IMR-90 (cell line): ENCODE data around the gene KRT73. TPM values are rescaled to one million over a fixed set of nuclear protein-coding genes. Genes with fewer than 3 reads are reported as not detected.

Experiments used
- ATAC-seq: fragments of 200-7000 bp; cut with Tn5 transposase; 2 replicates; pipeline ENCODE4 v1.9.1; 2020; ENCODE audit warnings: low read depth, mild to moderate bottlenecking, moderate library complexity
- BruUV-seq: library from RNA; stranded (reverse); fragments of 400-500 nt; replicated peaks from 2 replicates; lab custom pipeline; 2021; lab: Mats Ljungman, UMichigan
- CTCF ChIA-PET: fragments of 300-600 bp; formaldehyde crosslinking; extraction: SDS; loops from one replicate; lab custom pipeline; 2021; ENCODE audit warnings: antibody characterized with exemption; lab: Yijun Ruan, JAX
- POLR2A ChIA-PET: fragments of 300-600 bp; sonication (Branson Sonifier 250); formaldehyde crosslinking; loops from one replicate; lab custom pipeline; 2022; ENCODE audit warnings: antibody characterized with exemption; ENCODE audit not compliant: unreplicated experiment; lab: Charles Lee
- DNase-seq: peaks from one replicate; pipeline ENCODE4 v3.0.0; 2013
- H2AFZ ChIP-seq: replicated peaks from 2 replicates; pipeline ENCODE3; 2013; ENCODE audit warnings: low read length, mild to moderate bottlenecking; ENCODE audit not compliant: poor library complexity
- H2AK5ac ChIP-seq: 2 replicates; pipeline ENCODE4 v1.6.1; 2013; ENCODE audit warnings: low read depth, low read length, inconsistent platforms
- H2AK9ac ChIP-seq: replicated peaks from 2 replicates; pipeline ENCODE3; 2013; ENCODE audit warnings: mild to moderate bottlenecking, low read depth, low read length, moderate library complexity; ENCODE audit not compliant: poor library complexity
- H2BK120ac ChIP-seq: 2 replicates; pipeline ENCODE4 v1.6.1; 2013; ENCODE audit warnings: low read depth, low read length, inconsistent platforms
- H2BK15ac ChIP-seq: 3 replicates; pipeline ENCODE4 v1.6.1; 2013; ENCODE audit warnings: low read depth, low read length, inconsistent platforms
- H2BK20ac ChIP-seq: 2 replicates; pipeline ENCODE4 v1.6.1; 2013; ENCODE audit warnings: low read depth, mild to moderate bottlenecking, inconsistent platforms, low read length, moderate library complexity
- H2BK5ac ChIP-seq: 2 replicates; pipeline ENCODE4 v1.6.1; 2013; ENCODE audit warnings: mild to moderate bottlenecking, low read depth, low read length, inconsistent platforms; ENCODE audit not compliant: poor library complexity, severe bottlenecking
- H3K14ac ChIP-seq: replicated peaks from 2 replicates; pipeline ENCODE4 v1.6.1; 2013; ENCODE audit warnings: low read depth, low read length, inconsistent platforms
- H3K18ac ChIP-seq: 2 replicates; pipeline ENCODE4 v1.6.1; 2013; ENCODE audit warnings: low read depth, low read length, control low read depth
- H3K23ac ChIP-seq: 2 replicates; pipeline ENCODE4 v1.6.1; 2013; ENCODE audit warnings: low read depth, low read length, inconsistent platforms
- H3K27ac ChIP-seq: 2 replicates; pipeline ENCODE4 v1.5.1; 2013; ENCODE audit warnings: mild to moderate bottlenecking, control low read depth, low read length; ENCODE audit not compliant: insufficient read depth
- H3K27me3 ChIP-seq: 2 replicates; pipeline ENCODE4 v1.6.1; 2013; ENCODE audit warnings: low read length; ENCODE audit not compliant: control insufficient read depth, insufficient read depth
- H3K36me3 ChIP-seq: 2 replicates; pipeline ENCODE4 v1.6.1; 2013; ENCODE audit warnings: low read length, mixed read lengths; ENCODE audit not compliant: control insufficient read depth, insufficient read depth
- H3K4ac ChIP-seq: 2 replicates; pipeline ENCODE4 v1.6.1; 2013; ENCODE audit warnings: low read depth, low read length, inconsistent platforms
- H3K4me1 ChIP-seq: 2 replicates; pipeline ENCODE4 v1.6.1; 2013; ENCODE audit warnings: low read length, mixed read lengths; ENCODE audit not compliant: control insufficient read depth, insufficient read depth
- H3K4me2 ChIP-seq: 2 replicates; pipeline ENCODE4 v1.6.1; 2013; ENCODE audit warnings: low read depth, mild to moderate bottlenecking, control low read depth, low read length, moderate library complexity
- H3K4me3 ChIP-seq: 2 replicates; pipeline ENCODE4 v1.5.1; 2013; ENCODE audit warnings: low read depth, mild to moderate bottlenecking, control low read depth, low read length, moderate library complexity; ENCODE audit not compliant: insufficient read depth
- H3K56ac ChIP-seq: 2 replicates; pipeline ENCODE4 v1.6.1; 2013; ENCODE audit warnings: low read length, inconsistent platforms; ENCODE audit not compliant: insufficient read depth; ENCODE audit errors: extremely low read depth
- H3K79me1 ChIP-seq, 2 experiments: 2 replicates each; pipeline ENCODE4 v1.6.1; 2013; ENCODE audit warnings: low read length in 2 of 2, inconsistent platforms in 1 of 2, low read depth in 1 of 2
- H3K9ac ChIP-seq: 2 replicates; pipeline ENCODE4 v1.6.1; 2013; ENCODE audit warnings: low read depth, low read length, control low read depth
- H3K9me1 ChIP-seq: 2 replicates; pipeline ENCODE4 v1.6.1; 2013; ENCODE audit warnings: low read length, inconsistent platforms; ENCODE audit not compliant: insufficient read depth
- H3K9me3 ChIP-seq: 2 replicates; pipeline ENCODE4 v1.6.1; 2013; ENCODE audit warnings: low read length; ENCODE audit not compliant: control insufficient read depth, insufficient read depth
- H4K20me1 ChIP-seq: 2 replicates; pipeline ENCODE4 v1.6.1; 2013; ENCODE audit warnings: low read length, inconsistent platforms; ENCODE audit not compliant: insufficient read depth
- H4K5ac ChIP-seq: 2 replicates; pipeline ENCODE4 v1.6.1; 2013; ENCODE audit warnings: mild to moderate bottlenecking, low read depth, low read length, control low read depth
- H4K8ac ChIP-seq, 2 experiments: 2 replicates each; pipeline ENCODE4 v1.6.1; 2013; ENCODE audit warnings: low read depth in 2 of 2, low read length in 2 of 2, control low read depth in 1 of 2, inconsistent platforms in 1 of 2
- H4K91ac ChIP-seq: 2 replicates; pipeline ENCODE4 v1.6.1; 2013; ENCODE audit warnings: low read depth, low read length, inconsistent platforms; ENCODE audit not compliant: insufficient read depth
- BHLHE40 ChIP-seq: fragments of 150-350 bp; IDR thresholded peaks from 2 replicates; pipeline ENCODE4 v1.6.1; 2016; ENCODE audit warnings: mild to moderate bottlenecking, low read depth, low read length
- CEBPB ChIP-seq: IDR thresholded peaks from 2 replicates; pipeline ENCODE4 v1.6.1; 2012; ENCODE audit warnings: low read depth, low read length, improper control_type of control experiment
- CTCF ChIP-seq: conservative IDR thresholded peaks from 2 replicates; pipeline ENCODE4 v1.5.1; 2012; ENCODE audit warnings: mild to moderate bottlenecking, low read depth, low read length, improper control_type of control experiment
- ELK1 ChIP-seq: fragments of 150-350 bp; IDR thresholded peaks from 2 replicates; pipeline ENCODE4 v1.6.1; 2016; ENCODE audit warnings: low read depth, mild to moderate bottlenecking, low read length, moderate library complexity, borderline replicate concordance
- FOS ChIP-seq: fragments of 150-350 bp; IDR thresholded peaks from 2 replicates; pipeline ENCODE4 v1.6.1; 2016; ENCODE audit warnings: low read depth, low read length
- MAFK ChIP-seq: IDR thresholded peaks from 2 replicates; pipeline ENCODE4 v1.6.1; 2012; ENCODE audit warnings: low read depth, low read length, improper control_type of control experiment
- MAZ ChIP-seq: IDR thresholded peaks from 2 replicates; pipeline ENCODE4 v1.6.1; 2012; ENCODE audit warnings: low read depth, mild to moderate bottlenecking, low read length, improper control_type of control experiment, moderate library complexity, borderline replicate concordance
- NFE2L2 ChIP-seq: fragments of 150-350 bp; IDR thresholded peaks from 2 replicates; pipeline ENCODE4 v1.6.1; 2016; ENCODE audit warnings: low read depth, mild to moderate bottlenecking, low read length
- POLR2A ChIP-seq: IDR thresholded peaks from 2 replicates; pipeline ENCODE4 v1.6.1; 2012; ENCODE audit warnings: mild to moderate bottlenecking, low read depth, low read length
- RAD21 ChIP-seq: IDR thresholded peaks from 2 replicates; pipeline ENCODE4 v1.6.1; 2012; ENCODE audit warnings: low read length, improper control_type of control experiment
- RCOR1 ChIP-seq: IDR thresholded peaks from 2 replicates; pipeline ENCODE4 v1.6.1; 2012; ENCODE audit warnings: mild to moderate bottlenecking, low read length, improper control_type of control experiment; ENCODE audit not compliant: insufficient replicate concordance
- RFX5 ChIP-seq: IDR thresholded peaks from 2 replicates; pipeline ENCODE4 v1.8.0; 2012; ENCODE audit warnings: low read depth, mild to moderate bottlenecking, low read length, moderate library complexity
- SMC3 ChIP-seq: fragments of 150-350 bp; IDR thresholded peaks from 2 replicates; pipeline ENCODE4 v1.6.1; 2016; ENCODE audit warnings: low read depth, mild to moderate bottlenecking, antibody characterized with exemption, low read length, moderate library complexity
- USF2 ChIP-seq: fragments of 150-350 bp; IDR thresholded peaks from 2 replicates; pipeline ENCODE4 v1.6.1; 2017; ENCODE audit warnings: mild to moderate bottlenecking, antibody characterized with exemption, low read length, low read depth
- WGBS, 2 experiments: methylation state at CpG; one replicate each; pipeline versions ENCODE4 v1.1.5 to v1.1.7; 2013; ENCODE audit warnings: missing lambda C conversion rate in 2 of 2; ENCODE audit not compliant: insufficient read length in 1 of 2; ENCODE audit errors: extremely low coverage in 2 of 2; 5-methylcytosine and 5-hydroxymethylcytosine counted together
- dilution Hi-C: fragments of 300-500 bp; cut with HindIII; formaldehyde crosslinking; loops from one replicate; pipeline ENCODE4 v1.14.3; 2018; ENCODE audit warnings: low sequenced_read_pairs; ENCODE audit not compliant: unreplicated experiment
- in situ Hi-C: fragments of 300-500 bp; cut with MboI; formaldehyde crosslinking; loops from 3 replicates; pipeline ENCODE4 v1.14.3; 2019; ENCODE audit warnings: low sequenced_read_pairs, inconsistent platforms, mixed read lengths
- intact Hi-C: fragments of 100-400 bp; cut with micrococcal nuclease; formaldehyde crosslinking; loops from 2 replicates; pipeline ENCODE4 v1.10.0; 2022
- polyA plus RNA-seq, 3 experiments: library from polyadenylated mRNA; depleted of rRNA; stranded (reverse); fragments of >200 nt; gene quantifications; 2 replicates each; pipeline ENCODE4 v1.2.3, GENCODE V29; 2012; ENCODE audit warnings: low replicate concordance in 1 of 3
- total RNA-seq: library from RNA; depleted of rRNA; stranded (reverse); fragments of >200 nt; gene quantifications from 2 replicates; pipeline ENCODE4 v1.2.3, GENCODE V29; 2012

Gene KRT73
- total and polyA plus RNA-seq, 2 of the 4 experiments (the other 2 are of a cell fraction): not detected

- H3K4ac ChIP-seq: no peak overlapping the region
These were observed 34.1 kb downstream of the KRT73 start for GRCh38 chr12:52584156-52584682.

More at GRCh38 chr12:52584156-52584682, 34.1 kb downstream of the KRT73 start:
- TF ChIP-seq POLR2A (no peak), MAFK (no peak), ELK1 (no peak), RFX5 (no peak), FOS (no peak), NFE2L2 (no peak), CEBPB (no peak), CTCF (no peak), USF2 (no peak), SMC3 (no peak), BHLHE40 (no peak), MAZ (no peak), RAD21 (no peak), RCOR1 (no peak)
- Histone ChIP-seq H3K9me3 (no peaks in the 10 kb centered on the region), H3K9me1 (no peaks in the 10 kb centered on the region), H3K18ac (no peak overlapping the region), H4K8ac (no peak overlapping the region), H2BK5ac (no peak overlapping the region), H2AK9ac (no peak overlapping the region), H3K14ac (no peak overlapping the region), H2AK5ac (no peak overlapping the region), H2BK15ac (no peak overlapping the region), H4K20me1 (no peaks in the 10 kb centered on the region; the same call in 1 of the 2 replicates), H3K4me2 (no peak overlapping the region), H3K4me1 (no peaks in the 10 kb centered on the region), H2AFZ (no peak overlapping the region), H3K27me3 (peaks cover 42% of the 10 kb centered on the region), H3K56ac (no peak overlapping the region), H4K91ac (no peak overlapping the region), H3K23ac (no peak overlapping the region), H3K4me3 (no peak overlapping the region), H3K9ac (no peak overlapping the region), H3K79me1 (no peaks in the 10 kb centered on the region), H4K5ac (no peak overlapping the region), H3K36me3 (no peaks in the 10 kb centered on the region), H2BK20ac (no peak overlapping the region), H3K27ac (no peak overlapping the region), H2BK120ac (no peak overlapping the region)
- ChIA-PET CTCF (interaction anchor here (1.0 to 1.1 kb wide), 2 partner anchors 286 to 294 kb away, joined by 3 read pairs; no protein-coding TSS in a partner anchor), POLR2A (no interaction called here)
- DNase-seq (no peak), ATAC-seq (no peak)
- intact Hi-C loops (no loop called here), dilution Hi-C loops (no loop called here), in situ Hi-C loops (loop anchor here (5.0 to 10.0 kb wide), 3 partner anchors 293 to 429 kb away; no protein-coding TSS in a partner anchor)
- WGBS, 2 experiments: 65% methylated on average over 9 of the region's 9 CpGs; no CpG with 5 or more reads in 1 of the 2 experiments
- BruUV-seq: no TSS peak
